Esophagus (tissue), 2 donors: Measurements from ENCODE around the gene CHN2. TPM values are rescaled to one million over a fixed set of nuclear protein-coding genes. Genes with fewer than 3 reads are reported as not detected.

Experiments
- H3K27ac ChIP-seq, 2 donors: one replicate each; pipeline ENCODE4 v1.5.1; 2013; ENCODE audit warnings: low read depth in 2 of 2, mild to moderate bottlenecking in 2 of 2, inconsistent platforms in 1 of 2, low read length in 1 of 2, moderate library complexity in 1 of 2
- H3K27me3 ChIP-seq, 2 donors: one replicate each; pipeline ENCODE4 v1.6.1; 2013; ENCODE audit warnings: low read length in 2 of 2, control low read depth in 1 of 2, mild to moderate bottlenecking in 1 of 2; ENCODE audit not compliant: insufficient read depth in 2 of 2, control insufficient read depth in 1 of 2
- H3K36me3 ChIP-seq, 2 donors: one replicate each; pipeline ENCODE4 v1.6.1; 2013; ENCODE audit warnings: low read length in 1 of 2; ENCODE audit not compliant: control insufficient read depth in 2 of 2, insufficient read depth in 2 of 2
- H3K4me1 ChIP-seq, 2 donors: one replicate each; pipeline ENCODE4 v1.6.1; 2013; ENCODE audit warnings: low read length in 1 of 2; ENCODE audit not compliant: control insufficient read depth in 2 of 2, insufficient read depth in 2 of 2
- H3K4me3 ChIP-seq, 2 donors: one replicate each; pipeline ENCODE4 v1.5.1; 2013; ENCODE audit warnings: low read length in 2 of 2, mild to moderate bottlenecking in 2 of 2, low read depth in 1 of 2, moderate library complexity in 1 of 2
- H3K9me3 ChIP-seq, 2 donors: one replicate each; pipeline ENCODE4 v1.6.1; 2013; ENCODE audit warnings: mild to moderate bottlenecking in 2 of 2, low read depth in 1 of 2, low read length in 1 of 2, moderate library complexity in 1 of 2; ENCODE audit not compliant: control insufficient read depth in 2 of 2, insufficient read depth in 1 of 2
- WGBS, 2 donors: extraction: QIAGEN DNeasy Blood & Tissue Kit; methylation state at CpG; one replicate each; pipeline ENCODE4 v1.1.7; 2013; 5-methylcytosine and 5-hydroxymethylcytosine counted together
- polyA plus RNA-seq, 2 donors: library from polyadenylated mRNA; stranded (reverse); fragments of 200-250 nt; gene quantifications; one replicate each; pipeline ENCODE4 v1.2.3, GENCODE V29; 2013
- donor health status: healthy with polysubstance abuse.
- donor health status: Bipolar disorder and iron deficiency.

Gene CHN2
- polyA plus RNA-seq, 2 donors: 0.92 to 1.5 TPM

GRCh38 chr7:29431686-29432085, 237.1 kb downstream of the CHN2 start:
- Histone ChIP-seq H3K4me1 (no peaks in the 10 kb centered on the region), H3K9me3 (no peaks in the 10 kb centered on the region), H3K27me3 (no peaks in the 10 kb centered on the region), H3K4me3 (no peak overlapping the region), H3K36me3 (no peaks in the 10 kb centered on the region), H3K27ac (no peak overlapping the region)
- 97 to 98% methylated on average over 3 of the region's 3 CpGs for WGBS, 2 donors

GRCh38 chr7:29432721-29433120, 238.1 kb downstream of the CHN2 start:
- Histone ChIP-seq H3K36me3 (no peaks in the 10 kb centered on the region), H3K4me3 (no peak overlapping the region), H3K27ac (no peak overlapping the region), H3K9me3 (no peaks in the 10 kb centered on the region), H3K4me1 (no peaks in the 10 kb centered on the region), H3K27me3 (no peaks in the 10 kb centered on the region)
- 77 to 79% methylated on average over 7 of the region's 7 CpGs for WGBS, 2 donors

- Histone ChIP-seq H3K9me3 (no peaks in the 10 kb centered on the region), H3K27ac (no peak overlapping the region), H3K4me3 (no peak overlapping the region), H3K36me3 (no peaks in the 10 kb centered on the region), H3K27me3 (no peaks in the 10 kb centered on the region), H3K4me1 (no peaks in the 10 kb centered on the region)
- 92 to 95% methylated on average over 2 of the region's 2 CpGs for WGBS, 2 donors
These were observed 239.8 kb downstream of the CHN2 start for GRCh38 chr7:29434380-29434768.

GRCh38 chr7:29435167-29435566, 240.6 kb downstream of the CHN2 start:
- Histone ChIP-seq H3K4me3 (no peak overlapping the region), H3K27me3 (no peaks in the 10 kb centered on the region), H3K4me1 (no peaks in the 10 kb centered on the region), H3K9me3 (no peaks in the 10 kb centered on the region), H3K36me3 (no peaks in the 10 kb centered on the region), H3K27ac (no peak overlapping the region)

- Histone ChIP-seq H3K9me3 (no peaks in the 10 kb centered on the region), H3K4me3 (no peak overlapping the region), H3K27me3 (no peaks in the 10 kb centered on the region), H3K36me3 (no peaks in the 10 kb centered on the region), H3K27ac (no peak overlapping the region), H3K4me1 (no peaks in the 10 kb centered on the region)
- WGBS, 2 donors: 91 to 95% methylated on average over 3 of the region's 3 CpGs
These were observed 241.3 kb downstream of the CHN2 start for GRCh38 chr7:29435902-29436301.

GRCh38 chr7:29442146-29442545, 247.6 kb downstream of the CHN2 start:
- H3K36me3 ChIP-seq: no peaks in the 10 kb centered on the region
- H3K4me3 ChIP-seq: no peak overlapping the region
- no peaks in the 10 kb centered on the region for H3K4me1 ChIP-seq
- H3K27ac ChIP-seq: no peak overlapping the region
- no peaks in the 10 kb centered on the region for H3K27me3 ChIP-seq
- H3K9me3 ChIP-seq: no peaks in the 10 kb centered on the region
- 29 to 43% methylated on average over 3 of the region's 3 CpGs for WGBS, 2 donors

- Histone ChIP-seq H3K36me3 (no peaks in the 10 kb centered on the region), H3K27ac (no peak overlapping the region), H3K4me3 (no peak overlapping the region), H3K9me3 (no peaks in the 10 kb centered on the region), H3K4me1 (no peaks in the 10 kb centered on the region), H3K27me3 (no peaks in the 10 kb centered on the region)
- 59 to 85% methylated on average over 1 of the region's 1 CpG for WGBS, 2 donors
These were observed 249.0 kb downstream of the CHN2 start for GRCh38 chr7:29443552-29443951.

GRCh38 chr7:29444267-29444666, 249.7 kb downstream of the CHN2 start:
- Histone ChIP-seq H3K9me3 (no peaks in the 10 kb centered on the region), H3K27me3 (no peaks in the 10 kb centered on the region), H3K4me3 (no peak overlapping the region), H3K4me1 (no peaks in the 10 kb centered on the region), H3K36me3 (no peaks in the 10 kb centered on the region), H3K27ac (no peak overlapping the region)
- WGBS, 2 donors: 95 to 98% methylated on average over 3 of the region's 3 CpGs

GRCh38 chr7:29445736-29446135, 251.2 kb downstream of the CHN2 start:
- Histone ChIP-seq H3K36me3 (no peaks in the 10 kb centered on the region), H3K27ac (no peak overlapping the region), H3K4me3 (no peak overlapping the region), H3K27me3 (no peaks in the 10 kb centered on the region), H3K4me1 (no peaks in the 10 kb centered on the region), H3K9me3 (no peaks in the 10 kb centered on the region)
- WGBS, 2 donors: 72 to 84% methylated on average over 6 of the region's 6 CpGs

- Histone ChIP-seq H3K27me3 (no peaks in the 10 kb centered on the region), H3K9me3 (no peaks in the 10 kb centered on the region), H3K36me3 (no peaks in the 10 kb centered on the region), H3K27ac (no peak overlapping the region), H3K4me1 (no peaks in the 10 kb centered on the region), H3K4me3 (no peak overlapping the region)
- WGBS, 2 donors: 77 to 88% methylated on average over 3 of the region's 3 CpGs
These were observed 253.3 kb downstream of the CHN2 start for GRCh38 chr7:29447828-29448227.
